Natural killer cell (primary cell): ENCODE results near the gene HOXB6. TPM values are rescaled to one million over a fixed set of nuclear protein-coding genes. Genes with fewer than 3 reads are reported as not detected.

Experiments
- ATAC-seq, 3 donors: fragments of 150-1000 bp in 2 of 3; fragments of 200-7000 bp in 1 of 3; cut with Tn5 transposase; 1 replicate in 1 of 3; 2 replicates in 2 of 3; pipeline ENCODE4 v1.10.0; 2021; ENCODE audit warnings: mild to moderate bottlenecking in 2 of 3, moderate library complexity in 2 of 3
- DNase-seq, 2 donors: peaks; one replicate each; pipeline versions ENCODE4 v3.0.0 to v3.0.0-alpha.2; 2013 to 2021; ENCODE audit warnings: mixed read lengths in 1 of 2
- H3K27ac ChIP-seq: one replicate; pipeline ENCODE4 v1.5.1; 2013; ENCODE audit warnings: mild to moderate bottlenecking, low read length
- H3K27me3 ChIP-seq: one replicate; pipeline ENCODE4 v1.6.1; 2013; ENCODE audit warnings: low read length; ENCODE audit not compliant: control insufficient read depth, insufficient read depth
- H3K36me3 ChIP-seq: one replicate; pipeline ENCODE4 v1.6.1; 2013; ENCODE audit warnings: low read length; ENCODE audit not compliant: control insufficient read depth, insufficient read depth
- H3K4me1 ChIP-seq: one replicate; pipeline ENCODE4 v1.6.1; 2013; ENCODE audit warnings: low read length; ENCODE audit not compliant: control insufficient read depth, insufficient read depth
- H3K4me3 ChIP-seq: one replicate; pipeline ENCODE4 v1.5.1; 2013; ENCODE audit warnings: low read length
- H3K9me3 ChIP-seq: one replicate; pipeline ENCODE4 v1.6.1; 2013; ENCODE audit warnings: low read length; ENCODE audit not compliant: control insufficient read depth, insufficient read depth
- H3K27ac Mint-ChIP-seq, 2 donors: one replicate each; pipeline ENCODE4 v1.8.0; 2022; ENCODE audit warnings: mild to moderate bottlenecking in 2 of 2, mixed read lengths in 2 of 2, moderate library complexity in 1 of 2
- H3K27me3 Mint-ChIP-seq, 2 donors: one replicate each; pipeline ENCODE4 v1.8.0; 2022; ENCODE audit warnings: low read depth in 2 of 2, mixed read lengths in 2 of 2
- H3K36me3 Mint-ChIP-seq: one replicate; pipeline ENCODE4 v1.8.0; 2022; ENCODE audit warnings: mixed read lengths
- H3K4me1 Mint-ChIP-seq, 2 donors: one replicate each; pipeline ENCODE4 v1.8.0; 2022; ENCODE audit warnings: mixed read lengths in 2 of 2
- H3K4me3 Mint-ChIP-seq: one replicate; pipeline ENCODE4 v1.8.0; 2022; ENCODE audit warnings: mild to moderate bottlenecking, moderate library complexity, mixed read lengths
- H3K9me3 Mint-ChIP-seq, 2 donors: one replicate each; pipeline ENCODE4 v1.8.0; 2022; ENCODE audit warnings: mixed read lengths in 2 of 2
- CTCF ChIP-seq: fragments of 200-600 bp; IDR thresholded peaks from one replicate; pipeline ENCODE4 v1.8.0; 2022; ENCODE audit warnings: antibody characterized with exemption
- WGBS: methylation state at CpG from one replicate; pipeline ENCODE4 v1.1.7; 2013; ENCODE audit warnings: missing lambda C conversion rate; ENCODE audit not compliant: insufficient coverage; 5-methylcytosine and 5-hydroxymethylcytosine counted together
- intact Hi-C: fragments of 100-400 bp; cut with micrococcal nuclease; formaldehyde crosslinking; loops from one replicate; pipeline ENCODE4 v1.14.2; 2022
- total RNA-seq, 4 donors: library from RNA; stranded (reverse); fragments of 120-200 nt in 1 of 4; gene quantifications; one replicate each; pipeline versions ENCODE4 v1.2.3 to v1.2.4, GENCODE V29; 2013 to 2022

The HOXB6 gene
- total RNA-seq, 3 donors from 2014 or later (not counting 1 experiment from before 2014, with no cell fraction given): not detected

GRCh38 chr17:48597528-48597777 is 7.3 kb downstream of the HOXB6 start:
- DNase-seq: no peak

GRCh38 chr17:48596735-48597527 is 7.9 kb downstream of the HOXB6 start:
- H3K27me3 ChIP-seq: peaks cover 82% of the 10 kb centered on the region
- DNase-seq (no peak), ATAC-seq (no peak)
- TF ChIP-seq CTCF: no peak
- H3K27ac ChIP-seq: no peak overlapping the region
- Mint-ChIP-seq H3K4me1 (peaks cover 45 to 49% of the 10 kb centered on the region in 2 donors), H3K4me3 (peak overlapping the region; percentile 89), H3K27me3 (peaks cover 85 to 91% of the 10 kb centered on the region in 2 donors), H3K27ac (peak overlapping the region in 1 of 2 donors; percentile 81), H3K36me3 (no peaks in the 10 kb centered on the region), H3K9me3 (no peaks in the 10 kb centered on the region)
- peak overlapping the region; percentile 30 for H3K4me3 ChIP-seq
- H3K36me3 ChIP-seq: no peaks in the 10 kb centered on the region
- intact Hi-C loops: loop anchor here (2.0 kb wide), 1 partner anchor 16 kb away; no protein-coding TSS in a partner anchor
- 8% methylated on average over 19 of the region's 26 CpGs for WGBS
- H3K9me3 ChIP-seq: no peaks in the 10 kb centered on the region
- peaks cover 56% of the 10 kb centered on the region for H3K4me1 ChIP-seq

More at GRCh38 chr17:48597528-48597777, 7.3 kb downstream of the HOXB6 start:
- H3K36me3 Mint-ChIP-seq: no peaks in the 10 kb centered on the region
- H3K4me3 Mint-ChIP-seq: peak overlapping the region; percentile 89
- H3K4me1 Mint-ChIP-seq: peaks cover 44 to 48% of the 10 kb centered on the region in 2 donors
- H3K27ac ChIP-seq: no peak overlapping the region
- no peaks in the 10 kb centered on the region for H3K9me3 ChIP-seq
- peaks cover 80 to 90% of the 10 kb centered on the region in 2 donors for H3K27me3 Mint-ChIP-seq
- intact Hi-C loops: loop anchor here (2.0 kb wide), 1 partner anchor 15 kb away; no protein-coding TSS in a partner anchor
- no peaks in the 10 kb centered on the region for H3K36me3 ChIP-seq
- peaks cover 84% of the 10 kb centered on the region for H3K27me3 ChIP-seq
- H3K4me1 ChIP-seq: peaks cover 56% of the 10 kb centered on the region
- no peak for TF ChIP-seq CTCF
- 0% methylated on average over 16 of the region's 16 CpGs for WGBS
- H3K9me3 Mint-ChIP-seq: no peaks in the 10 kb centered on the region
- H3K4me3 ChIP-seq: peak overlapping the region; percentile 30
- peak overlapping the region in 1 of 2 donors; percentile 81 for H3K27ac Mint-ChIP-seq
- ATAC-seq: no peak

- Mint-ChIP-seq H3K36me3 (no peaks in the 10 kb centered on the region), H3K9me3 (no peaks in the 10 kb centered on the region), H3K27me3 (peaks cover 85 to 89% of the 10 kb centered on the region in 2 donors), H3K4me3 (peak overlapping the region; percentile 89), H3K4me1 (peaks cover 45 to 49% of the 10 kb centered on the region in 2 donors), H3K27ac (peak overlapping the region in 1 of 2 donors; percentile 12)
- Histone ChIP-seq H3K27ac (no peak overlapping the region), H3K36me3 (no peaks in the 10 kb centered on the region), H3K4me3 (no peak overlapping the region), H3K9me3 (no peaks in the 10 kb centered on the region), H3K4me1 (peaks cover 49% of the 10 kb centered on the region), H3K27me3 (peaks cover 74% of the 10 kb centered on the region)
- 27% methylated on average over 54 of the region's 54 CpGs for WGBS
- ATAC-seq (no peak), DNase-seq (peak in 1 of 2 donors; percentile 58)
- intact Hi-C loops: loop anchor here (2.0 kb wide), 1 partner anchor 17 kb away; no protein-coding TSS in a partner anchor
- TF ChIP-seq CTCF: no peak
Observed at GRCh38 chr17:48596000-48596734, 8.6 kb downstream of the HOXB6 start.
